HEK293 (cell line): Measurements from ENCODE around the gene ANAPC5.

Experiments used
- CTCF ChIA-PET: fragments of 350-600 bp; formaldehyde crosslinking; extraction: SDS; loops from one replicate; lab custom pipeline; 2021; ENCODE audit warnings: antibody characterized with exemption; lab: Yijun Ruan, JAX
- POLR2A ChIA-PET: fragments of 300-600 bp; formaldehyde crosslinking; extraction: SDS; loops from one replicate; lab custom pipeline; 2020; ENCODE audit warnings: antibody characterized with exemption, inconsistent platforms; lab: Yijun Ruan, JAX
- H3K27ac ChIP-seq: fragments of 200-500 bp; sonication (Bioruptor generic); 2 replicates; pipeline ENCODE4 v1.5.1; 2014; ENCODE audit warnings: low read depth, low read length, control low read depth, inconsistent platforms; ENCODE audit errors: extremely low read depth
- H3K36me3 ChIP-seq, 2 experiments: fragments of 200-500 bp in 1 of 2; sonication (Bioruptor generic) in 1 of 2; 1 replicate in 1 of 2; 2 replicates in 1 of 2; pipeline ENCODE4 v1.5.1; 2014 to 2017; ENCODE audit warnings: inconsistent platforms in 2 of 2, low read length in 2 of 2; ENCODE audit not compliant: control insufficient read depth in 2 of 2, insufficient read depth in 1 of 2
- H3K4me1 ChIP-seq: fragments of 200-500 bp; sonication (Bioruptor generic); 2 replicates; pipeline ENCODE4 v1.5.1; 2014; ENCODE audit warnings: mild to moderate bottlenecking, low read length, inconsistent platforms; ENCODE audit not compliant: control insufficient read depth, insufficient read depth
- H3K4me3 ChIP-seq: 2 replicates; pipeline ENCODE4 v1.5.1; 2011; ENCODE audit warnings: low read depth, mild to moderate bottlenecking, control low read depth, low read length, moderate library complexity
- H3K9me3 ChIP-seq: fragments of 200-500 bp; sonication (Bioruptor generic); 2 replicates; pipeline ENCODE4 v1.5.1; 2014; ENCODE audit warnings: low read depth, low read length, inconsistent platforms; ENCODE audit not compliant: control insufficient read depth, insufficient read depth
- FEZF1 ChIP-seq: fragments of 450-650 bp; formaldehyde crosslinking; IDR thresholded peaks from 2 replicates; pipeline ENCODE4 v1.5.1; 2016; ENCODE audit warnings: missing biosample characterization, missing genetic modification characterization
- PRDM10 ChIP-seq: fragments of 450-650 bp; formaldehyde crosslinking; IDR thresholded peaks from 2 replicates; pipeline ENCODE4 v1.5.1; 2016; ENCODE audit warnings: missing biosample characterization, missing genetic modification characterization
- PRDM6 ChIP-seq: fragments of 450-650 bp; formaldehyde crosslinking; IDR thresholded peaks from 2 replicates; pipeline ENCODE4 v1.5.1; 2017; ENCODE audit warnings: missing biosample characterization, missing genetic modification characterization
- SCRT1 ChIP-seq: fragments of 450-650 bp; formaldehyde crosslinking; IDR thresholded peaks from 2 replicates; pipeline ENCODE4 v1.5.1; 2016; ENCODE audit warnings: missing biosample characterization, missing genetic modification characterization, borderline replicate concordance
- ZFP41 ChIP-seq: fragments of 450-650 bp; formaldehyde crosslinking; IDR thresholded peaks from 2 replicates; pipeline ENCODE4 v1.5.1; 2016; ENCODE audit warnings: missing biosample characterization, missing genetic modification characterization, borderline replicate concordance
- ZNF155 ChIP-seq: fragments of 450-650 bp; formaldehyde crosslinking; IDR thresholded peaks from 2 replicates; pipeline ENCODE4 v1.5.1; 2016; ENCODE audit warnings: missing biosample characterization, missing genetic modification characterization
- ZNF18 ChIP-seq: fragments of 450-650 bp; formaldehyde crosslinking; IDR thresholded peaks from 2 replicates; pipeline ENCODE4 v1.5.1; 2016; ENCODE audit warnings: missing biosample characterization, missing genetic modification characterization
- ZNF266 ChIP-seq: fragments of 450-650 bp; formaldehyde crosslinking; IDR thresholded peaks from 2 replicates; pipeline ENCODE4 v1.5.1; 2016; ENCODE audit warnings: missing biosample characterization, missing genetic modification characterization, low read depth
- ZNF335 ChIP-seq: fragments of 450-650 bp; formaldehyde crosslinking; conservative IDR thresholded peaks from 2 replicates; pipeline ENCODE4 v1.5.1; 2016; ENCODE audit warnings: missing biosample characterization, missing genetic modification characterization
- ZNF623 ChIP-seq: fragments of 450-650 bp; formaldehyde crosslinking; IDR thresholded peaks from 2 replicates; pipeline ENCODE4 v1.5.1; 2016; ENCODE audit warnings: missing biosample characterization, missing genetic modification characterization
- ZNF692 ChIP-seq: fragments of 450-650 bp; formaldehyde crosslinking; IDR thresholded peaks from 2 replicates; pipeline ENCODE4 v1.5.1; 2016; ENCODE audit warnings: missing biosample characterization, missing genetic modification characterization
- ZNF830 ChIP-seq: fragments of 450-650 bp; IDR thresholded peaks from 2 replicates; pipeline ENCODE4 v1.5.0; 2018; ENCODE audit warnings: missing biosample characterization, missing genetic modification characterization, low read depth, mild to moderate bottlenecking, moderate library complexity
- ZSCAN30 ChIP-seq: fragments of 450-650 bp; IDR thresholded peaks from 2 replicates; pipeline ENCODE4 v1.5.1; 2018; ENCODE audit warnings: missing biosample characterization, mild to moderate bottlenecking, missing genetic modification characterization, moderate library complexity
- TF ChIP-seq, protein P1 (sequence below): fragments of 450-650 bp; formaldehyde crosslinking; IDR thresholded peaks from 2 replicates; pipeline ENCODE4 v1.5.1; 2016; ENCODE audit warnings: missing biosample characterization, missing genetic modification characterization
- TF ChIP-seq, protein P2 (sequence below): fragments of 450-650 bp; formaldehyde crosslinking; IDR thresholded peaks from 2 replicates; pipeline ENCODE4 v1.5.1; 2016; ENCODE audit warnings: missing biosample characterization, missing genetic modification characterization, borderline replicate concordance
- TF ChIP-seq, protein P3 (sequence below): fragments of 450-650 bp; formaldehyde crosslinking; IDR thresholded peaks from 2 replicates; pipeline ENCODE4 v1.5.1; 2016; ENCODE audit warnings: missing biosample characterization, missing genetic modification characterization

The ANAPC5 gene

DNA sequence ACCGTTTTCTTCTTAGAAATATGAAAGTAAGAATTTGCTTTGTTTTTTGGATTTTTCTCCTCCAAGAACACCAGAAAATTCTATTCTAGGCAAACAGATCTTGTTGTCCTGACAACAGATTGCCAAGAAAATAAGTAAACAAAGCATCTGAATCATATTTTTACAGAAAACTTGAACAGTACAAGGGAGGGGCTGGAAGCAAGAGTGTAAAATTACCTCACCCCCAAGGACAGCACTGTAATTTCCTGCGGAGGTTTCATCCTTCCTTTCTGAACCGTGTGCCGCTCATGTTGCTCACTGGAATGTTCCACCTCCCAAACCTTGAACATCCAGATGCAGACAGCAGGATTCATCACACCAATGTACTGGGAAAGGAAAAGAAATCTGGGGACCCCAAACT, 50.3 kb downstream of the ANAPC5 start:
- Histone ChIP-seq H3K27ac (no peak overlapping the region), H3K4me3 (no peak overlapping the region), H3K36me3 (no peaks in the 10 kb centered on the region), H3K9me3 (no peaks in the 10 kb centered on the region), H3K4me1 (no peaks in the 10 kb centered on the region)
- POLR2A ChIA-PET = interaction anchor here (1.1 kb wide), 1 partner anchor 50 kb away, joined by 3 read pairs; no protein-coding TSS in a partner anchor
- TF ChIP-seq ZNF692 (tag by site-specific recombination) (no peak), ZSCAN30 (tag by site-specific recombination) (no peak), ZNF18 (no peak), ZFP41 (tag by site-specific recombination) (no peak), ZNF623 (tag by site-specific recombination) (no peak), ZNF155 (tag by site-specific recombination) (no peak), ZNF830 (tag by site-specific recombination) (no peak), ZNF266 (tag by site-specific recombination) (no peak)
- TF ChIP-seq, protein P1, sequence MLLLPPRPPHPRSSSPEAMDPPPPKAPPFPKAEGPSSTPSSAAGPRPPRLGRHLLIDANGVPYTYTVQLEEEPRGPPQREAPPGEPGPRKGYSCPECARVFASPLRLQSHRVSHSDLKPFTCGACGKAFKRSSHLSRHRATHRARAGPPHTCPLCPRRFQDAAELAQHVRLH = no peak
- CTCF ChIA-PET = no interaction called here

DNA sequence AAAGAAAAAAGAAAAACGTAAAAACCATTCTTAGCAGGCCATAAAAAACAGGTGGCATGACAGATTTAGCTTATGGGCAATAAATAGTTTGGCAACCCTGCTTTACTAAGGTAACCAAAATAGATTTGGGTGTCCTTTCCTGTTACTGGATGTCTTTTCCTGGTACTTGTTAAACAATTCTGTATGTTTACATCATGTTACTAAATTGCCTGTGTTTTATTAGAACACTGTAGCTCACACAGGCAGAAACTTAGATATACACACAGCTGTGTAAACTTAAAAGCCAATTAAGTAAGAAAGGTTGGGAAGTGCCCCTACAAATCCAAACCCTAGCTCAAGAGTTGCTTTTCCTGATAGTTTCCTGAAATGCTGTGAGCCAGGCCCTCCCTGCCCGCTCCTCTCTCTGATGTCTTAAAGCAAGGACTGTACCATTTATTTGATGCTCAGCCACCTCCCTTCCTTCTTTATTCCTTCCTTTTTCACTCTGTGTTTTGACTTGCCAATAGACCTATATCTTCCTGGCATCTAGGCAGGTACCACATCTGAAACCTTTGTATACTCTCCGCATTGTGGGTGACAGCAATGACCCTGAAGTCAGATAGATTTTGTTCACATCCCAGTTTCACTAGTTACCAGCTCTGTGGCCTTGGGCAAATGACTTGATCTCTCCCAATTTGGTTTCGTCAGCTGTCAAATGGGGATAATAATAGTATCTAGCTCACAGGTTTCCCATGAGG, 52.0 kb downstream of the ANAPC5 start:
- CTCF ChIA-PET = interaction anchor here (0.5 to 0.6 kb wide), 2 partner anchors 70 to 945 kb away, joined by 3 to 4 read pairs; no protein-coding TSS in a partner anchor
- Histone ChIP-seq H3K36me3 (no peaks in the 10 kb centered on the region), H3K27ac (no peak overlapping the region), H3K4me1 (no peaks in the 10 kb centered on the region), H3K4me3 (no peak overlapping the region), H3K9me3 (no peaks in the 10 kb centered on the region)
- POLR2A ChIA-PET = interaction anchor here (0.6 kb wide), 1 partner anchor 505 kb away, joined by 6 read pairs; no protein-coding TSS in a partner anchor
- peak; percentile 56; the same call in 1 of the 2 replicates for TF ChIP-seq FEZF1 (tag by site-specific recombination)
- TF ChIP-seq, protein P2, sequence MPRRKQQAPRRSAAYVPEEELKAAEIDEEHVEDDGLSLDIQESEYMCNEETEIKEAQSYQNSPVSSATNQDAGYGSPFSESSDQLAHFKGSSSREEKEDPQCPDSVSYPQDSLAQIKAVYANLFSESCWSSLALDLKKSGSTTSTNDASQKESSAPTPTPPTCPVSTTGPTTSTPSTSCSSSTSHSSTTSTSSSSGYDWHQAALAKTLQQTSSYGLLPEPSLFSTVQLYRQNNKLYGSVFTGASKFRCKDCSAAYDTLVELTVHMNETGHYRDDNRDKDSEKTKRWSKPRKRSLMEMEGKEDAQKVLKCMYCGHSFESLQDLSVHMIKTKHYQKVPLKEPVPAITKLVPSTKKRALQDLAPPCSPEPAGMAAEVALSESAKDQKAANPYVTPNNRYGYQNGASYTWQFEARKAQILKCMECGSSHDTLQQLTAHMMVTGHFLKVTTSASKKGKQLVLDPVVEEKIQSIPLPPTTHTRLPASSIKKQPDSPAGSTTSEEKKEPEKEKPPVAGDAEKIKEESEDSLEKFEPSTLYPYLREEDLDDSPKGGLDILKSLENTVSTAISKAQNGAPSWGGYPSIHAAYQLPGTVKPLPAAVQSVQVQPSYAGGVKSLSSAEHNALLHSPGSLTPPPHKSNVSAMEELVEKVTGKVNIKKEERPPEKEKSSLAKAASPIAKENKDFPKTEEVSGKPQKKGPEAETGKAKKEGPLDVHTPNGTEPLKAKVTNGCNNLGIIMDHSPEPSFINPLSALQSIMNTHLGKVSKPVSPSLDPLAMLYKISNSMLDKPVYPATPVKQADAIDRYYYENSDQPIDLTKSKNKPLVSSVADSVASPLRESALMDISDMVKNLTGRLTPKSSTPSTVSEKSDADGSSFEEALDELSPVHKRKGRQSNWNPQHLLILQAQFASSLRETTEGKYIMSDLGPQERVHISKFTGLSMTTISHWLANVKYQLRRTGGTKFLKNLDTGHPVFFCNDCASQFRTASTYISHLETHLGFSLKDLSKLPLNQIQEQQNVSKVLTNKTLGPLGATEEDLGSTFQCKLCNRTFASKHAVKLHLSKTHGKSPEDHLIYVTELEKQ (tag by site-specific recombination) = no peak
- TF ChIP-seq PRDM6 = peak; percentile 62; the same call in 1 of the 2 replicates
- TF ChIP-seq, protein P3, sequence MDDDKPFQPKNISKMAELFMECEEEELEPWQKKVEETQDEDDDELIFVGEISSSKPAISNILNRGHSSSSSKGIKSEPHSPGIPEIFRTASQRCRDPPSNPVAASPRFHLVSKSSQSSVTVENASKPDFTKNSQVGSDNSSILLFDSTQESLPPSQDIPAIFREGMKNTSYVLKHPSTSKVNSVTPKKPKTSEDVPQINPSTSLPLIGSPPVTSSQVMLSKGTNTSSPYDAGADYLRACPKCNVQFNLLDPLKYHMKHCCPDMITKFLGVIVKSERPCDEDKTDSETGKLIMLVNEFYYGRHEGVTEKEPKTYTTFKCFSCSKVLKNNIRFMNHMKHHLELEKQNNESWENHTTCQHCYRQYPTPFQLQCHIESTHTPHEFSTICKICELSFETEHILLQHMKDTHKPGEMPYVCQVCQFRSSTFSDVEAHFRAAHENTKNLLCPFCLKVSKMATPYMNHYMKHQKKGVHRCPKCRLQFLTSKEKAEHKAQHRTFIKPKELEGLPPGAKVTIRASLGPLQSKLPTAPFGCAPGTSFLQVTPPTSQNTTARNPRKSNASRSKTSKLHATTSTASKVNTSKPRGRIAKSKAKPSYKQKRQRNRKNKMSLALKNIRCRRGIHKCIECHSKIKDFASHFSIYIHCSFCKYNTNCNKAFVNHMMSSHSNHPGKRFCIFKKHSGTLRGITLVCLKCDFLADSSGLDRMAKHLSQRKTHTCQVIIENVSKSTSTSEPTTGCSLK (tag by site-specific recombination) = no peak
- TF ChIP-seq, protein P1 = 0 out of 2 replicates have a peak, but pooled peaks have one; percentile 19
- TF ChIP-seq SCRT1 (tag by site-specific recombination) = 0 out of 2 replicates have a peak, but pooled peaks have one; percentile 50
- TF ChIP-seq PRDM10 (tag by site-specific recombination) = peak; percentile 95
- TF ChIP-seq ZNF335 (tag by site-specific recombination) = peak; percentile 46
